A673 (cell line): ENCODE results near the gene CTSH. TPM values are rescaled to one million over a fixed set of nuclear protein-coding genes. Genes with fewer than 3 reads are reported as not detected.
A peak's percentile ranks its signal among the peaks of the same experiment; 100 is the strongest.

Experiments
- BruUV-seq: library from RNA; stranded (reverse); fragments of 400-500 nt; replicated peaks from 2 replicates; lab custom pipeline; 2021; lab: Mats Ljungman, UMichigan
- CTCF ChIA-PET: fragments of 300-600 bp; sonication (Branson Sonifier 250); formaldehyde crosslinking; loops from one replicate; lab custom pipeline; 2022; ENCODE audit warnings: antibody characterized with exemption; lab: Charles Lee
- POLR2A ChIA-PET: fragments of 300-600 bp; sonication (Branson Sonifier 250); formaldehyde crosslinking; loops from one replicate; lab custom pipeline; 2022; ENCODE audit warnings: antibody characterized with exemption; ENCODE audit not compliant: low non-redundant PET; lab: Charles Lee
- DNase-seq: peaks from one replicate; pipeline ENCODE4 v3.0.0-alpha.2; 2015; ENCODE audit warnings: low spot score
- H3K27ac ChIP-seq: fragments of 200-600 bp; sonication (generic); 2 replicates; pipeline ENCODE4 v1.5.1; 2016; ENCODE audit warnings: mixed run types, low read depth, mild to moderate bottlenecking, mixed read lengths, antibody characterized with exemption, low read length; ENCODE audit not compliant: poor library complexity, severe bottlenecking
- H3K27me3 ChIP-seq: fragments of 200-600 bp; sonication (generic); replicated peaks from 2 replicates; pipeline ENCODE4 v1.6.1; 2017; ENCODE audit warnings: mixed run types, low read depth, mild to moderate bottlenecking, mixed read lengths, antibody characterized with exemption, low read length; ENCODE audit not compliant: insufficient read depth, poor library complexity
- H3K36me3 ChIP-seq: fragments of 200-600 bp; sonication (generic); 2 replicates; pipeline ENCODE4 v1.6.1; 2016; ENCODE audit warnings: mixed run types, mild to moderate bottlenecking, mixed read lengths, antibody characterized with exemption, low read length; ENCODE audit not compliant: insufficient read depth, poor library complexity, severe bottlenecking
- H3K4me1 ChIP-seq: fragments of 200-600 bp; sonication (generic); 2 replicates; pipeline ENCODE4 v1.6.1; 2017; ENCODE audit warnings: mixed run types, mild to moderate bottlenecking, mixed read lengths, antibody characterized with exemption, low read length; ENCODE audit not compliant: insufficient read depth, poor library complexity, severe bottlenecking
- H3K4me3 ChIP-seq: fragments of 200-600 bp; sonication (generic); 2 replicates; pipeline ENCODE4 v1.5.1; 2016; ENCODE audit warnings: low read depth, mixed run types, mild to moderate bottlenecking, mixed read lengths, low read length; ENCODE audit not compliant: poor library complexity, severe bottlenecking
- H3K9me3 ChIP-seq: fragments of 200-600 bp; sonication (generic); 2 replicates; pipeline ENCODE4 v1.6.1; 2016; ENCODE audit warnings: mixed run types, low read depth, mild to moderate bottlenecking, mixed read lengths, antibody characterized with exemption, low read length; ENCODE audit not compliant: poor library complexity, severe bottlenecking
- EZH2 ChIP-seq: fragments of 200-600 bp; sonication (generic); IDR thresholded peaks from 2 replicates; pipeline ENCODE4 v1.6.1; 2017; ENCODE audit warnings: borderline replicate concordance, low read depth, mild to moderate bottlenecking, mixed read lengths, antibody characterized with exemption, low read length; ENCODE audit not compliant: poor library complexity, severe bottlenecking
- intact Hi-C: fragments of 100-400 bp; cut with micrococcal nuclease; formaldehyde crosslinking; loops from one replicate; pipeline ENCODE4 v1.10.0; 2022; ENCODE audit not compliant: unreplicated experiment
- total RNA-seq: library from RNA; stranded (reverse); gene quantifications from 2 replicates; pipeline ENCODE4 v1.2.3, GENCODE V29; 2021
- TF ChIP-seq, protein P1 (sequence below): fragments of 300-800, 200-600 bp; sonication (generic); conservative IDR thresholded peaks from 2 replicates; pipeline ENCODE4 v1.5.1; 2017; ENCODE audit warnings: low read depth, mild to moderate bottlenecking, antibody characterized with exemption, low read length, moderate library complexity, mixed read lengths

Gene CTSH
- total RNA-seq, 1 experiment from 2014 or later: 2.2 TPM

DNA sequence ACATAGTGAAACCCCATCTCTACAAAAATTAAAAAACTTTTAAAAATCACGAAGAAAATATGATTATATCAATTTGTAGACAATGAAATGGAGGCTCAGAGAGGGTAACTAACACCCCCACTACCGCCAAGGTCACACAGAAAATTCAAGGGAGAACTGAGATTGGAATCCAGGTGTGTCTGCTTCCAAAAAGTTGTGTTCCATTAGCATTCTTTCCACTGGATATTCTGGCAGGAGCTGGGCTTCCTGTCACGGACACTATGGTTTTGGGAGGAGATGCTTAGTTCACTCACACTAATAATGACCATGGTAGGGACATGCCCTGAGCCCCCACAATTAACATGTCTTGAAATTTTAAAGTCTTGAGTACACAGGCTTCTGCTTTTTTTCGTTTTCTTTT lies 28.8 kb downstream of the CTSH start:
- Histone ChIP-seq H3K27me3 (no peaks in the 10 kb centered on the region), H3K9me3 (no peaks in the 10 kb centered on the region), H3K4me1 (no peaks in the 10 kb centered on the region), H3K27ac (no peak overlapping the region), H3K4me3 (no peak overlapping the region), H3K36me3 (peaks cover 46% of the 10 kb centered on the region)
- ChIA-PET POLR2A (no interaction called here), CTCF (no interaction called here)
- TF ChIP-seq EZH2: no peak
- TF ChIP-seq, protein P1, sequence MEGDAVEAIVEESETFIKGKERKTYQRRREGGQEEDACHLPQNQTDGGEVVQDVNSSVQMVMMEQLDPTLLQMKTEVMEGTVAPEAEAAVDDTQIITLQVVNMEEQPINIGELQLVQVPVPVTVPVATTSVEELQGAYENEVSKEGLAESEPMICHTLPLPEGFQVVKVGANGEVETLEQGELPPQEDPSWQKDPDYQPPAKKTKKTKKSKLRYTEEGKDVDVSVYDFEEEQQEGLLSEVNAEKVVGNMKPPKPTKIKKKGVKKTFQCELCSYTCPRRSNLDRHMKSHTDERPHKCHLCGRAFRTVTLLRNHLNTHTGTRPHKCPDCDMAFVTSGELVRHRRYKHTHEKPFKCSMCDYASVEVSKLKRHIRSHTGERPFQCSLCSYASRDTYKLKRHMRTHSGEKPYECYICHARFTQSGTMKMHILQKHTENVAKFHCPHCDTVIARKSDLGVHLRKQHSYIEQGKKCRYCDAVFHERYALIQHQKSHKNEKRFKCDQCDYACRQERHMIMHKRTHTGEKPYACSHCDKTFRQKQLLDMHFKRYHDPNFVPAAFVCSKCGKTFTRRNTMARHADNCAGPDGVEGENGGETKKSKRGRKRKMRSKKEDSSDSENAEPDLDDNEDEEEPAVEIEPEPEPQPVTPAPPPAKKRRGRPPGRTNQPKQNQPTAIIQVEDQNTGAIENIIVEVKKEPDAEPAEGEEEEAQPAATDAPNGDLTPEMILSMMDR: no peak
- intact Hi-C loops: no loop called here
- BruUV-seq: no TSS peak
- no peak for DNase-seq

DNA sequence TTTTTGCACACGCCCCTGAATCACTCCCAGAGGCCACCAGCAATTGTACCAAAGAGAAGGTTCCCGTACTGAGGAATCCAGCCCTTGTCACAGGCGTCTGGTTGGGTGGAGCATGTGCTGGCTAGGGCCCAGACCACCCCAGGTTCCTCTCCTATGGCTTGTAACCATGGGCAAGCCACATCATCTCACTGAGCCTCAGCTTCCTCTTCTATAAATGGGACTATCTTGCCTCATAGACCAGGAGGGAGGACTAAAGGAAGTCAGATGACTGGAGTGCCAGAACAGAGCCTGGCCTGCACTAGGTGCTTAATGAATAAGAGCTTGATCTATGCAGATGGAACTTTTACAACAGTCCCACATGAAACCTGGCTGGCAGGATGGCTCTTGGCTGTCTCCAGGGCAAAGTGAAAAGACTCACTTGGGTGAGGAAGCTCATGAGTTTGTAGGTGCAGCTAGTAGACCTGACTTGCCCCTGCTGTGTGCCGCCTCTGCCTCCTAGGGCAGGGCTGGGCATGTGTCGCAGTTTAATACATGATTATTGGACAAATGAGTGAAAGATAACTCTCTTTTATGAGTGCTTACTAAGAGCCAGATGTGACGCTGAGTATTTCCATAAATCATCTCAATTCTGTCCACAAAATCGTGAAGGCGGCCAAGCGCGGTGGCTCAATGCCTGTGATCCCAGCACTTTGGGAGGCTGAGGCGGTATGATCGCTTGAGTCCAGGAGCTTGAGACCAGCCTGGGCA lies 29.3 kb downstream of the CTSH start:
- intact Hi-C loops: loop anchor here (2.0 kb wide), 1 partner anchor 269 kb away; no protein-coding TSS in a partner anchor
- Histone ChIP-seq H3K4me3 (no peak overlapping the region), H3K9me3 (no peaks in the 10 kb centered on the region), H3K4me1 (no peaks in the 10 kb centered on the region), H3K36me3 (peaks cover 48% of the 10 kb centered on the region), H3K27ac (peak overlapping the region; percentile 2), H3K27me3 (no peaks in the 10 kb centered on the region)
- no peak for DNase-seq
- POLR2A ChIA-PET: no interaction called here
- BruUV-seq: no TSS peak
- CTCF ChIA-PET: no interaction called here
- TF ChIP-seq EZH2: no peak

DNA sequence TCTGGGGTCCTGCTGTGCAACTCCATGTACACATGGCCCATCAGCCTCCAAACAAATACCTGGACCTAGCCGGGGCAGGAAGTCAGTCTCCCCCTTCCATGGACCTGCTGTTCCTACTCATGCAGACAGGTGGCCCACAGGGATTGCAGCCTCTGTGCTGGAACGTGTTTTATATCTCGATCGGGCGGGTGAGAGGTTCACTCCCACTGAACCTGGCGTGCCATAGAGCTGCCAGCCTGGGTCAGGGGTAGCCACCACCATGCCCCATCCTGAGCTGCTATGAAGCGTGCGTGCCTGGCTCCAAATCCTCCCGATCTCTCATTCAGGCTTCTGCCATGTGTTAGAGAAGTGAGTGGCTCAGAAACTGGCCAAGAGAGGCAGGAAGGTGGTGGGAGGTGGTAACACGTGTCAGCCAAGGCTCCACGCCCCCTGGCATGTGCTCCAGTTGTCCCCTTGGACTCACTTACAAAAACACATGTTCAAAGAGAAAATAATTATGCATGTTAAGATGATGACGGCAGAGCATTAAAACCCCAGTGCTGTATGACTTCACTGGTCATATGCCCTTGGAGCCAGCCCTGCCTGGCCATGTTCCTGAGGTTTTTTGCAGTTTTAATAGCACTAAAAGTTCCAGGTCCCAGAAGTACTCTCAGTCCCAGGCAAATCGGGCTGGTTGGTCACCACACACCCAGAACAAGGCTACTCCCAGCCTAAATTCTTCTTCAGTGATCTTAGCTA lies 30.6 kb downstream of the CTSH start:
- H3K27ac ChIP-seq: no peak overlapping the region
- H3K4me3 ChIP-seq: no peak overlapping the region
- H3K9me3 ChIP-seq: no peaks in the 10 kb centered on the region
- no TSS peak for BruUV-seq
- DNase-seq: no peak
- no peaks in the 10 kb centered on the region for H3K27me3 ChIP-seq
- peaks cover 52% of the 10 kb centered on the region for H3K36me3 ChIP-seq
- TF ChIP-seq EZH2: no peak
- TF ChIP-seq, protein P1: peak; percentile 41; the same call in 1 of the 2 replicates
- ChIA-PET CTCF (no interaction called here), POLR2A (no interaction called here)
- no peaks in the 10 kb centered on the region for H3K4me1 ChIP-seq
- intact Hi-C loops: loop anchor here (2.0 kb wide), 1 partner anchor 271 kb away; no protein-coding TSS in a partner anchor
